EH (cell line): ENCODE results near the gene DRD3.
A peak's percentile ranks its signal among the peaks of the same experiment; 100 is the strongest.

Experiments used
- DNase-seq: peaks from one replicate; pipeline ENCODE4 v3.0.0-alpha.2; 2015; ENCODE audit warnings: low read depth

DRD3 gene

GRCh38 chr3:114179575-114179974 is 723 bp upstream of the DRD3 start:
- peak; percentile 45 for DNase-seq

GRCh38 chr3:114176890-114177289 is 2.0 kb downstream of the DRD3 start:
- DNase-seq: no peak

- DNase-seq: no peak
These were observed 2.4 kb downstream of the DRD3 start for GRCh38 chr3:114176487-114176886.

DNA sequence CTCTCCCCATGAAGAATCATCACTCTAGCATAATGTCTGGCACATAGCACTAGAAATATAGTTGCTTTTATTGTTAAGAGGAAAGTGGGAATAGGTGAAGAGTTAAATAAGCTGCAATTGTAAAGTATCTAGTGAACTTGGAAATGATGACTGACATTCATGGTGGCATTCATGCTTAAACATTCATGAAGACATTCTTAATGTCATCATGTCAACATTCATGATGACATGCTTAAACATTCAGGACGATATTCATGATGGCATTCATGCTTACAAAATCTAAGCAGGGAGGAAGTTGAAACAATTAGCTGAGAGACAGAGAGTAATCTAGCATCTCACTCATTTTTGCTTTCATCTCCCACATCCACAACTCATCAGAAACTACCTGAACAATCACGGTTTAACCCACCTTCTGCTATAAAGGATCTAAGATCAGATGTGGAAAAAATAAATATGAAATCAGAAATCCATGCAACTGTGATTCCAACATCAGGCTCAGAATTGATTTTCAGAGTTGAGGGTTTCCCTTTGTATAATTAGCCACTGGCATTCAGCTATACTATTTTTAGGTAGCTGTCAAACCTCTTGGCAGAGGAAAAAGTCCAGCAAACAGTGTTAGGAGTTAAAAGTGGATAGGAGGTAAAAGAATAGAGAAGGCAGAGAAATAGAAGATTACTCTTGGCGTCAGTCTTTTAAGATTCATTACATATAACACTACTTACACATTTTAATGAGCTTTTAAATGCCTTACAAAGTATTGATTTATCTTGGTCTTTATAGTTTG is 3.5 kb downstream of the DRD3 start:
- no peak for DNase-seq

GRCh38 chr3:114171677-114172076 is 7.2 kb downstream of the DRD3 start:
- no peak for DNase-seq

DNA sequence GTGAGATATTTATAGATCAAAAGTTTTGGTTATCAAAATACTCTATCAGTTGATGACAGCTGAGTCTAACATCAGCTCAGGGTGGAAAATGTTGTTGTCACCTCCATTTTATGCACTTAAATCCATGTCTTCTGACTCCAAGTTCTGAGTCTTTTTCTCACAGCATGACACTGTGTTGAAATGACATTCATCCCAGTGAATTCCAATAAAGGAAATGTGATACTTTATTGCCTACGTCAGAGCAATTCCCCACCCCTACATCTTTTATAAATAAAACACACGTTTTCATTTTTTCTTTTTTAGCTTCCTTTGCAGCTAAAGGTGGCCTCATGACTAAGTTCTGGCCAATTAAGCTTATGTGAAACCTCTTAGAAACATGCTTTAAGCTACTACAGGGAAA is 10.7 kb downstream of the DRD3 start:
- DNase-seq: peak; percentile 14

- DNase-seq: no peak
These were observed 21.5 kb downstream of the DRD3 start for GRCh38 chr3:114157321-114157720.

GRCh38 chr3:114155370-114155821 is 23.5 kb downstream of the DRD3 start:
- peak; percentile 37 for DNase-seq

GRCh38 chr3:114154321-114154821 is 24.5 kb downstream of the DRD3 start:
- no peak for DNase-seq

GRCh38 chr3:114152519-114153151 is 26.2 kb downstream of the DRD3 start:
- peak; percentile 77 for DNase-seq

- DNase-seq: no peak
These were observed 27.8 kb downstream of the DRD3 start for GRCh38 chr3:114151091-114151490.

DNA sequence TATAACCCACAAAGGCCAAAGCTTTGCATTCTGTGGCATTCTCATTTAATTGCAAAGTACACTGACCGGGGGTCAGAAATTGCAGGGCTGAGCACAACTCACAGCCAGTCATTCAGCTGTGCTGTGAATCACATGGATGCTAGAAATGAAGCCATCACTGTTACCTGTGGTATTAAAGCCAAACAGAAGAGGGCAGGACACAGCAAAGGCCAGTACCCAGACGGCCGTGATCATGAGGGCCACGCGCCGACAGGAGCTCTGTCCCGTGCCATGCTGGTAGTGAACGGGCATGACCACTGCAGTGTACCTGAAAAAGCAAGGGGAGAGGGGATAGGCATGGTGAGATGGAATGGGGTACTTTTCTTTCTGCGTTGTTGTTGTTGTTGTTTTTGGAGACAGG is 31.6 kb downstream of the DRD3 start:
- DNase-seq: no peak

DNA sequence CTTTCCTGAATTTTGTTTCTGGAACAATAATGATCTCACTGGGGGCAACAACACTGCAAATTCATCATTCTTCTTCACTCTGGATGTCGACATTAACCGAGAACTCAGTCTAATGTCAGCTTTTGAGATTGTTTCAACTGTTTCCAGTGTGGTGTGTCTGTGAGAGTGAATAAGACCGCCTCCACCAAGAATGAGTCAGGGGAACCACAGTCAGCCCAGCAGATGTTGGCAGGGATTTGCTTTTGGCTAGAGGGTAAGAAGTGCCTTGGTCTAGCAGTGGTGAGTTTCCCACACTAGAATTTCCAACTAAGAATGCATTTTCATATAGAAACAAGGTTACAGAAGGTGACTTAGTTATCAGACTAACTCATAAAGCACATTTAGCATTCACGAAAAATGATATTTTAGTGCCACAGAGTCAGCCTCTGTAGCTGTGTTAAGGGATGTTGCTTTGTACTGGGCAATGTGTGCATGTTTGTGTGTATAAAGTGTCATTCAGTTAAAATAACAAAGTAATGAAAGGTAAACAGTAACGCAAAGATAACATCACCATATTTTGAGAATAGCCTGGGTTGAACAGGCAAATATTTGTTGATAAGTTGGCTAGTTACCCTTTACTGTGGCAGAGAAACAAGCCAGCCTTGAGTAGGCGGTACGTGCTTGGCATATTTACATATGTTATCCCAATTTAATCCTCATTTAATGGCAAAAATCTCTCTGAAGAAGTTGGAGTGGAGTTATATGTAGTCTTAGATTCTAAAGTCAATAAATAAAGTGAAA is 33.8 kb downstream of the DRD3 start:
- DNase-seq: peak; percentile 91

- no peak for DNase-seq
These were observed 35.0 kb downstream of the DRD3 start for GRCh38 chr3:114143817-114144216.

GRCh38 chr3:114139836-114140235 is 39.0 kb downstream of the DRD3 start:
- no peak for DNase-seq

DNA sequence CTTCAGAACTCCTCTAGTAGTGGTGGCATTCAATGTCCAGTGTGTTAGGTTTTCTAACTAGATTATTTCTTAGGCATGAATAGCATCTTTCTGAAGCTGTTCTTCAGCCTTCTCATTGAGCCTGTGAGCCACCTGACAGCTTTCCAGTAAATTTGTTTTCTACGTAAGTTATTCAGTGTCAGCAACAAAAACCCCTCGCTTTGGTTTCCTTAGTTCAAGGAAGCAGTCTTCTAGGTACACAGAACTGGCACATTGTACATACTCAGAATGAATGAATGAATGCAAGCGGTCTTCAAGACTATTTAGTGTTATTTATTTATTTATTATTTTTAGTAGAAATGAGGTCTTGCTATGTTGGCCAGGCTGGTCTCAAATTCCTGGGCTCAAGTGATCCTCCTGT is 44.9 kb downstream of the DRD3 start:
- no peak for DNase-seq

DNA sequence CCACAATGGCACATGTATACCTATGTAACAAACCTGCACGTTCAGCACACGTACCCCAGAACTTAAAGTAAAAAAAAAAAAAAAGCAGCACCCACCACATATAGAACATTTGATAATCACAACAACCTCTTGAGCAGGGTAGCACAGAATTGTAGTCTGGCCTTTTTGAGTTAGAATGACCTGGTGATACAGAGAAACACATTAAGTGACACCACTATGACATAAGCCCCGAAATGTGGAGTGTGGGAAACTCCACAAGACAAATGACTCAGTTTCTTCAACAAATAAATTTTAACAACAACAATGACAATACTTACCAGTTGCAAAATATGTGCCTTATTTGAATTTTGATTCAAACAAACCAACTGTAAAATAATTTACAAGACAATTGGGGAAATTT is 46.4 kb downstream of the DRD3 start:
- DNase-seq: no peak

DNA sequence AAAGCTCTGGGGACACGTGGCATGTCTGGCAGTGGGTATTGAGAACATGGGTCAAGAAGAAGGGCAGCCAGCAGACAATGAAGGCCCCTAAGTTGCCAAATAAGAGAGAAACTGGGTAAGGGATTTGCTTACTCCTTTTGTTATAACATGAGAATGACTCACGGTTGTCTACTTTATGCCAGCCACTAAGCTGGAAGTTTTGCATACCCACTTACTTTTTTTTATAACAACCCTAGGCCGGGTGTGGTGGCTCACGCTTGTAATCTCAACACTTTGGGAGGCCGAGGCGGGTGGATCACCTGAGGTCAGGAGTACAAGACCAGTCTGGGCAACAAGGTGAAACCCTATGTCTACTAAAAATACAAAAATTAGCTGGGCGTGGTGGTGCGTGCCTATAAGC is 50.0 kb downstream of the DRD3 start:
- DNase-seq: no peak

DNA sequence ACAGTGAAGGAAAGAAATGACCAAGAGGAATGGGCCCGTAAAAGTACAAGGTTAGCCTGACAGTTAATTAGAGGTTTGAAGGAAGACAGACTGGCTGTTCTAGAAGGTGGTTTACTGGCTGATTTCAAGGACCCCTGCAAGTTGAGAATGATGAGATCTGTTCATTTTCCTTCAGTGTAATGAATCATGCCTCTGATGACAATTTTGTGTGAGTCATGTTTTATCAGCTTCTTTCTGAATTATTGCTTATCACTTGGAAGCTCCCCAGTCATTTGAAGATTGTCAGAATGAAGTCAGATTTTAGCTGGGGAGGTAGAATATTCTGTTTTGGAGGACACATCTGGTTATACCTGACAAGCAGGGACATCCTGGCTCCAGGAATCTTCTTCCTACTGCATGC is 50.6 kb downstream of the DRD3 start:
- DNase-seq: peak; percentile 23

GRCh38 chr3:114127517-114127916 is 51.3 kb downstream of the DRD3 start:
- DNase-seq: no peak

DNA sequence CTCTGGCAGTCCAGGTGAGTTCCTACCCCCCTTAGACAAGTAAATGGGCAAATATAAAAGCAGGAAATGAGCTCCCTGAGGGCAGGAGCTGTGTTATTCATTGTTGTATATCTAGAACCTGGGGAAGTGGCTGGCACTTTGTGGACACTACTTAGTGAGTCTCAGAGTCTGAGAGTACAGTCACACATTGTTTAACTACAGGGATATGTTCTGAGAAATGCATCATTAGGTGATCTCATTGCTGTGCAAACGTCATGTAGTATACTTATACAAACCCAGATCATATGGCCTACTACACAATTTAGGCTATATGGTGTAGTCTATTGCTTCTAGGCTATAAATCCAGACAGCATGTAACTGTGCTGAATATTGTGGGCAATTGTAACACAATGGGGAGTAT is 52.4 kb downstream of the DRD3 start:
- DNase-seq: no peak

DNA sequence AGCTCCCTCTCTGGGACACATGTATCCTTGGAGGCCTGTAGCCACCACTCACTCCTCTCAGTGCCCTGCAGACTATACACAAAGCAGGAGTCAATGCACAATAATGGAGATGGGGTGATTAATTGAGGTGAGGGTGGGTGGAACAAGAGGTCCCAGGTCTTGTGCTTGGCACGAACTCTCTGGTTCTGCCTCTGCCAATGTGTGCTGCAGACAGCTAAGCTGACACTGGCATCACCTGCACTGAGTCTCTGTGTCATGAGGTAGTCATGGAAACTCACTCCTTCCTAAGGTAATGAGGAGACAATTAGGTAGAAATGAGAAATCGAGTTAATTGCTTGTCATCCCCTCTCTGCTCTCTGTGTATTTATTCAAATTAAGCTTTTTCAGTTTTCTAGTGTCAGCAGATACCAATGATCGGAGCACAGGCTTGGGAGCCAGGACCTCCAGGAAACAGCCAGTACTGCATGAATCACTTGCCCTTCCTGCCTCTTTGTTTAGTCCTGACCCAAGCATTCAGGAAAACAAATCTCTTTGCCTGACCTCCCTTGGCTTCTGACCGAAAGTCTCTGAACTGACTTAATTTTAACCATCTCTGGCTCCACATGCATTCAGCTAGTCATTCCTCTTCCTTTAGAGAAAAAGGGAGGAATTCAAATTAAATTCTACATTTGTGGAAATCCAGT is 56.7 kb downstream of the DRD3 start:
- DNase-seq: peak; percentile 72
